Hepatocyte (in vitro differentiated cells): ENCODE measurements around the gene SIRT2. TPM values are rescaled to one million over a fixed set of nuclear protein-coding genes. Genes with fewer than 3 reads are reported as not detected.

Experiments
- DNase-seq: peaks from one replicate; pipeline ENCODE4 v3.0.0-alpha.2; 2016; ENCODE audit warnings: low spot score
- H2AFZ ChIP-seq: fragments of 200-600 bp; sonication (generic); 2 replicates; pipeline ENCODE4 v1.6.0; 2016; ENCODE audit warnings: antibody characterized with exemption, mild to moderate bottlenecking
- H3K27ac ChIP-seq: fragments of 200-600 bp; sonication (generic); 2 replicates; pipeline ENCODE4 v1.5.1; 2016; ENCODE audit warnings: mild to moderate bottlenecking
- H3K27me3 ChIP-seq: fragments of 200-600 bp; sonication (generic); 2 replicates; pipeline ENCODE4 v1.6.1; 2016
- H3K36me3 ChIP-seq: fragments of 200-600 bp; sonication (generic); replicated peaks from 2 replicates; pipeline ENCODE4 v1.5.1; 2016; ENCODE audit warnings: low read depth; ENCODE audit not compliant: insufficient read depth
- H3K4me1 ChIP-seq: fragments of 200-600 bp; sonication (generic); 2 replicates; pipeline ENCODE4 v1.5.1; 2016; ENCODE audit warnings: mild to moderate bottlenecking, moderate library complexity; ENCODE audit not compliant: insufficient read depth
- H3K4me2 ChIP-seq: fragments of 200-600 bp; sonication (generic); 2 replicates; pipeline ENCODE4 v1.6.0; 2016
- H3K4me3 ChIP-seq: fragments of 200-600 bp; sonication (generic); 2 replicates; pipeline ENCODE4 v1.5.1; 2016; ENCODE audit warnings: mild to moderate bottlenecking
- H3K79me2 ChIP-seq: fragments of 200-600 bp; sonication (generic); 2 replicates; pipeline ENCODE4 v1.6.0; 2017; ENCODE audit warnings: mild to moderate bottlenecking
- H3K9me2 ChIP-seq: fragments of 200-600 bp; sonication (generic); replicated peaks from 2 replicates; pipeline ENCODE4 v1.6.0; 2017; ENCODE audit warnings: mild to moderate bottlenecking; ENCODE audit not compliant: insufficient read depth
- H3K9me3 ChIP-seq: fragments of 200-600 bp; sonication (generic); 2 replicates; pipeline ENCODE4 v1.5.1; 2016; ENCODE audit warnings: low read depth, mild to moderate bottlenecking
- H4K20me1 ChIP-seq: fragments of 200-600 bp; sonication (generic); 2 replicates; pipeline ENCODE4 v1.6.0; 2016; ENCODE audit warnings: mild to moderate bottlenecking; ENCODE audit not compliant: insufficient read depth, poor library complexity, severe bottlenecking
- EZH2 ChIP-seq: fragments of 200-600 bp; sonication (generic); IDR thresholded peaks from 2 replicates; pipeline ENCODE4 v1.6.1; 2016; ENCODE audit warnings: antibody characterized with exemption, mild to moderate bottlenecking, borderline replicate concordance
- EZH2phosphoT487 ChIP-seq: fragments of 200-600 bp; sonication (generic); IDR thresholded peaks from one replicate; pipeline ENCODE4 v1.6.1; 2018; ENCODE audit warnings: antibody characterized with exemption, mild to moderate bottlenecking, low read depth, moderate library complexity; ENCODE audit not compliant: unreplicated experiment, severe bottlenecking
- WGBS: methylation state at CpG from one replicate; pipeline ENCODE4 v1.1.6; 2016; ENCODE audit warnings: low lambda C conversion rate; ENCODE audit errors: missing lambda C conversion rate; 5-methylcytosine and 5-hydroxymethylcytosine counted together
- polyA plus RNA-seq: library from polyadenylated mRNA; unstranded; fragments of >200 nt; fragmentation: Nextera tagmentation; extraction: Ambion mirVana; gene quantifications from 2 replicates; pipeline ENCODE4 v1.2.1, GENCODE V29; 2016
- total RNA-seq: library from RNA; depleted of rRNA; stranded (reverse); fragments of >200 nt; gene quantifications from 2 replicates; pipeline ENCODE4 v1.2.3, GENCODE V29; 2014
- TF ChIP-seq, protein P1 (sequence below): fragments of 200-600 bp; sonication (generic); IDR thresholded peaks from 2 replicates; pipeline ENCODE4 v1.5.1; 2016; ENCODE audit warnings: antibody characterized with exemption, mild to moderate bottlenecking; ENCODE audit not compliant: poor library complexity

Gene SIRT2
- total and polyA plus RNA-seq, 2 experiments from 2014 or later: 52.1 to 75.9 TPM

DNA sequence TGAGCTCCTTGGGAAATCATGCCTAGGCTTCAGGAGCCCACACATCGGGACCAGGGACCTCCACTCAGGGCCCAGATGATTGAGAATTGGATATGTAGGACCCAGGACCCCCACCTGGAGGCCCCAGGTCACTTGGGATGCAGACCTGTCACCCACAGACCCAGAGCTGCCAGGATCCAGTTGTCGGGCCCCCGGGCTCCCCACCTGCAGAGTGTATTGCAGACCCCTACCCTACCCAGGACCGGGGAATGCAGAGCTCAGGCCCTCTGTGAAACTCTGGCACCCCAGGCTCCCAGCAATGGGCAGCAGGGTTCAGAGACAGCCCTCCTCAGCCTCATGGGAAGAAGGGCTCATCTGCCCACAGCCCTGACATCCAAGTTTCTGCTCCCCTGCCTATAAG is 6.2 kb upstream of the SIRT2 start:
- Histone ChIP-seq H3K36me3 (no peaks in the 10 kb centered on the region), H3K27ac (no peak overlapping the region), H3K9me2 (no peaks in the 10 kb centered on the region), H3K9me3 (no peaks in the 10 kb centered on the region), H3K79me2 (peaks cover 28% of the 10 kb centered on the region), H3K4me3 (no peak overlapping the region), H3K4me2 (no peak overlapping the region), H4K20me1 (no peaks in the 10 kb centered on the region), H3K27me3 (no peaks in the 10 kb centered on the region), H3K4me1 (peaks cover 5% of the 10 kb centered on the region), H2AFZ (no peak overlapping the region)
- DNase-seq: no peak
- TF ChIP-seq, protein P1, sequence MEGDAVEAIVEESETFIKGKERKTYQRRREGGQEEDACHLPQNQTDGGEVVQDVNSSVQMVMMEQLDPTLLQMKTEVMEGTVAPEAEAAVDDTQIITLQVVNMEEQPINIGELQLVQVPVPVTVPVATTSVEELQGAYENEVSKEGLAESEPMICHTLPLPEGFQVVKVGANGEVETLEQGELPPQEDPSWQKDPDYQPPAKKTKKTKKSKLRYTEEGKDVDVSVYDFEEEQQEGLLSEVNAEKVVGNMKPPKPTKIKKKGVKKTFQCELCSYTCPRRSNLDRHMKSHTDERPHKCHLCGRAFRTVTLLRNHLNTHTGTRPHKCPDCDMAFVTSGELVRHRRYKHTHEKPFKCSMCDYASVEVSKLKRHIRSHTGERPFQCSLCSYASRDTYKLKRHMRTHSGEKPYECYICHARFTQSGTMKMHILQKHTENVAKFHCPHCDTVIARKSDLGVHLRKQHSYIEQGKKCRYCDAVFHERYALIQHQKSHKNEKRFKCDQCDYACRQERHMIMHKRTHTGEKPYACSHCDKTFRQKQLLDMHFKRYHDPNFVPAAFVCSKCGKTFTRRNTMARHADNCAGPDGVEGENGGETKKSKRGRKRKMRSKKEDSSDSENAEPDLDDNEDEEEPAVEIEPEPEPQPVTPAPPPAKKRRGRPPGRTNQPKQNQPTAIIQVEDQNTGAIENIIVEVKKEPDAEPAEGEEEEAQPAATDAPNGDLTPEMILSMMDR: no peak
- TF ChIP-seq EZH2 (no peak), EZH2phosphoT487 (no peak)
- 98% methylated on average over 4 of the region's 4 CpGs for WGBS

DNA sequence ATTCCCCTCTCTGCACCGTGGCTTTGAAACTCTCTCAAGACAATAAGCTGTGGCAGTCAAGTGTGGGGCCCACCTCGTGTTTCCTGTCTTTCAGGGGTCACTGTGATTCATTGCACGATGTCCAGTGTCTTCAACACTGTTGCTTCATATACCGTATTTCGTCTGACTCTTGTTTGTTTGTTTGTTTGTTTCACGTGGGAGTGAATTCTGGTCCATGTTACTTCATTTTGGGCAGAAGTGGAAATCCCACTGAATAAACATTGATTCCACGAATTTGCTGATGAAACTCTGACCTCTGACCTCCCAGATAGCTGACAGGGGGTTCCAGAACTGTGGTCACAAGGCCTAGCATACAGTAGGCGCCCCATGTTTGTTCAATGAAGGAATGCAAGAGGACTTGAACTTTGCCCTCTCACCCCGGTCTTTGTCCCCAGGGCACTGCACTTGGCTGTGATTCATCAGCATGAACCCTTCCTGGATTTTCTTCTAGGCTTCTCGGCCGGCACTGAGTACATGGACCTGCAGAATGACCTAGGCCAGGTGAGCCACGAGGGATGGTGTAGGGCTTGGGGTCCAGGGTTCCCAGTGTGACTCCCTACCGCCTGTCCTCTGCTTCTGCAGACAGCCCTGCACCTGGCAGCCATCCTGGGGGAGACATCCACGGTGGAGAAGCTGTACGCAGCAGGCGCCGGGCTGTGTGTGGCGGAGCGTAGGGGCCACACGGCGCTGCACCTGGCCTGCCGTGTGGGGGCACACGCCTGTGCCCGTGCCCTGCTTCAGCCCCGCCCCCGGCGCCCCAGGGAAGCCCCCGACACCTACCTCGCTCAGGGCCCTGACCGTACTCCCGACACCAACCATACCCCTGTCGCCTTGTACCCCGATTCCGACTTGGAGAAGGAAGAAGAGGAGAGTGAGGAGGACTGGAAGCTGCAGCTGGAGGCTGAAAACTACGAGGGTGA is 5.4 kb upstream of the SIRT2 start:
- no peaks in the 10 kb centered on the region for H3K27me3 ChIP-seq
- no peak for DNase-seq
- no peaks in the 10 kb centered on the region for H3K9me3 ChIP-seq
- H4K20me1 ChIP-seq: no peaks in the 10 kb centered on the region
- H3K36me3 ChIP-seq: no peaks in the 10 kb centered on the region
- H3K4me1 ChIP-seq: peaks cover 5% of the 10 kb centered on the region
- H3K27ac ChIP-seq: no peak overlapping the region
- no peak overlapping the region for H2AFZ ChIP-seq
- H3K9me2 ChIP-seq: no peaks in the 10 kb centered on the region
- no peak overlapping the region for H3K4me3 ChIP-seq
- peaks cover 28% of the 10 kb centered on the region for H3K79me2 ChIP-seq
- TF ChIP-seq EZH2phosphoT487 (no peak), EZH2 (no peak)
- TF ChIP-seq, protein P1: no peak
- no peak overlapping the region for H3K4me2 ChIP-seq
- WGBS: 88% methylated on average over 26 of the region's 35 CpGs

DNA sequence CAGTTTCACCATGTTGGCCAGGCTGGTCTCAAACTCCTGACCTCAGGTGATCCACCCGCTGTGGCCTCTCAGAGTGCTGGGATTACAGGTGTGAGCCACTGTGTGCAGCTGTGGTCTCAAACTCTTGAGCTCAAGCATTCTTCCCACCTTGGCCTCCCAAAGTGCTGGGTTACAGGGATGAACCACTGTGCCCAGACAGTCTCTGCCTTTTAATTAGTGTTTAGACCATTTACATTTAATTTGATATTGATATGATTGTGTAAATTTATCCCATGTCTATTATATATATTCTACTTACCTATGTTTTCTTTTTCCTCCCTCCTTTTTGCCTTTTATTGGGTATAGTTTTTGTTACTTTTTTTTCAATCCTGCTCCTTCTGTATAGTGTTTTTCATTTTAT is 2.3 kb upstream of the SIRT2 start:
- Histone ChIP-seq H3K27ac (peak overlapping the region; percentile 95), H3K27me3 (no peaks in the 10 kb centered on the region), H3K4me3 (no peak overlapping the region), H3K9me2 (no peaks in the 10 kb centered on the region), H3K79me2 (peaks cover 49% of the 10 kb centered on the region), H3K4me1 (peaks cover 11% of the 10 kb centered on the region), H4K20me1 (no peaks in the 10 kb centered on the region), H3K4me2 (peak overlapping the region; percentile 81), H2AFZ (no peak overlapping the region), H3K9me3 (no peaks in the 10 kb centered on the region), H3K36me3 (no peaks in the 10 kb centered on the region)
- TF ChIP-seq, protein P1: no peak
- TF ChIP-seq EZH2 (no peak), EZH2phosphoT487 (no peak)
- DNase-seq: no peak
- 93% methylated on average over 1 of the region's 1 CpG for WGBS
